K562 (cell line): ENCODE results near the gene GFOD2. TPM values are rescaled to one million over a fixed set of nuclear protein-coding genes. Genes with fewer than 3 reads are reported as not detected.

Source experiments
- MGA ChIP-seq: fragments of 450-650 bp; IDR thresholded peaks from 2 replicates; pipeline ENCODE4 v1.6.1; 2016; ENCODE audit warnings: mild to moderate bottlenecking, moderate library complexity
- PBX2 ChIP-seq, 2 experiments: IDR thresholded peaks in 1 of 2; conservative IDR thresholded peaks in 1 of 2; 2 replicates each; pipeline ENCODE4 v1.6.1; 2016; ENCODE audit warnings: low read depth in 2 of 2, mild to moderate bottlenecking in 1 of 2, missing compliant biosample characterization in 1 of 2, missing genetic modification characterization in 1 of 2, moderate library complexity in 1 of 2
- RREB1 ChIP-seq: fragments of 250-450 bp; sonication (Bioruptor Pico); IDR thresholded peaks from 2 replicates; pipeline ENCODE4 v1.4.0; 2020
- ZNF165 ChIP-seq: fragments of 250-450 bp; sonication (Bioruptor Pico); IDR thresholded peaks from 2 replicates; pipeline ENCODE4 v1.4.0; 2020; ENCODE audit warnings: borderline replicate concordance
- polyA plus RNA-seq, 8 experiments: library from polyadenylated mRNA; depleted of rRNA in 4 of 8; stranded (reverse) in 5 of 8; unstranded in 3 of 8; fragments of >200 nt; fragmentation: Nextera tagmentation in 2 of 8; fragmentation: Illumina TruSeq in 1 of 8; extraction: Ambion mirVana in 2 of 8; extraction: Trizol in 1 of 8; gene quantifications; 2 replicates each; pipeline versions ENCODE4 v1.2.1 to v1.2.3, GENCODE V29; 2011 to 2014; ENCODE audit warnings: inconsistent platforms in 1 of 8, missing spikeins in 1 of 8
- total RNA-seq, 7 experiments: library from RNA; depleted of rRNA in 6 of 7; stranded (reverse); fragments of >200 nt in 6 of 7; fragmentation: Illumina TruSeq in 2 of 7; extraction: Trizol in 2 of 7; gene quantifications; 2 replicates each; pipeline versions ENCODE4 v1.2.1 to v1.2.3, GENCODE V29; 2011 to 2021; ENCODE audit warnings: low replicate concordance in 1 of 7

Gene GFOD2
- total and polyA plus RNA-seq, 9 of the 15 experiments (the other 6 are each of a cell fraction or from before 2014, with no cell fraction given), result 1.9 to 15.8 (median 11.1) TPM

GRCh38 chr16:67666559-67667452, 52.3 kb downstream of the GFOD2 start, which contains the start of the genes C16orf86 and ENKD1 (continued):
- 0 out of 2 replicates have a peak, but pooled peaks have one; percentile 25 for TF ChIP-seq RREB1 (CRISPR knock-in tag)
- TF ChIP-seq PBX2 (CRISPR knock-in tag; IDR thresholded peaks at IDR 0.05; ENCODE audit: low read depth), result no peak
- no peak for TF ChIP-seq PBX2 (tag; conservative IDR thresholded peaks at IDR 0.05; ENCODE audit: low read depth)
- TF ChIP-seq ZNF165 (CRISPR knock-in tag), result 0 out of 2 replicates have a peak, but pooled peaks have one; percentile 16
- TF ChIP-seq MGA, result no peak
